ENCODE data around the gene ACTC1. TPM values are rescaled to one million over a fixed set of nuclear protein-coding genes. Genes with fewer than 3 reads are reported as not detected.

Gene ACTC1
- total RNA-seq, 1 donor from 2014 or later, result 2.4 TPM

DNA sequence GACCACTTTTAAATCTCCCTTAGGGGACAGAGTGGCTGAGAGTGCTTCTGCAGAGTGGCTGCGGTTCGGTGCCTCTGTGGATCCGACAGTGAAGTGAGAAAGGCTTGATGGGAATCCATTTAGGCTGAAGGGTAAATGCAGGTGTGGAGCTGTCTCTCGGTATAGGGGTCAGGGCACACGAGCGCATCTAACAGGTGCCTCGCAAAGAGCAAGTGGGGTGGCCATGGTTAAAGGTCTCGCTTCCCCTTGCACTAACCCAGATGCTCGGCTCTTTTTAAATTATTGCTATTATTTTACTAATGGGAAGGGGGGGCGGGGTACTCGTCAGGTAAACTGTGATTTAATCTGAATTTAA, 40.0 kb downstream of the ACTC1 start:
- TF ChIP-seq, protein P1, sequence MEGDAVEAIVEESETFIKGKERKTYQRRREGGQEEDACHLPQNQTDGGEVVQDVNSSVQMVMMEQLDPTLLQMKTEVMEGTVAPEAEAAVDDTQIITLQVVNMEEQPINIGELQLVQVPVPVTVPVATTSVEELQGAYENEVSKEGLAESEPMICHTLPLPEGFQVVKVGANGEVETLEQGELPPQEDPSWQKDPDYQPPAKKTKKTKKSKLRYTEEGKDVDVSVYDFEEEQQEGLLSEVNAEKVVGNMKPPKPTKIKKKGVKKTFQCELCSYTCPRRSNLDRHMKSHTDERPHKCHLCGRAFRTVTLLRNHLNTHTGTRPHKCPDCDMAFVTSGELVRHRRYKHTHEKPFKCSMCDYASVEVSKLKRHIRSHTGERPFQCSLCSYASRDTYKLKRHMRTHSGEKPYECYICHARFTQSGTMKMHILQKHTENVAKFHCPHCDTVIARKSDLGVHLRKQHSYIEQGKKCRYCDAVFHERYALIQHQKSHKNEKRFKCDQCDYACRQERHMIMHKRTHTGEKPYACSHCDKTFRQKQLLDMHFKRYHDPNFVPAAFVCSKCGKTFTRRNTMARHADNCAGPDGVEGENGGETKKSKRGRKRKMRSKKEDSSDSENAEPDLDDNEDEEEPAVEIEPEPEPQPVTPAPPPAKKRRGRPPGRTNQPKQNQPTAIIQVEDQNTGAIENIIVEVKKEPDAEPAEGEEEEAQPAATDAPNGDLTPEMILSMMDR (conservative IDR thresholded peaks at IDR 0.05), result no peak
- H3K36me3 Mint-ChIP-seq (ENCODE audit: low read depth), result no peaks in the 10 kb centered on the region
- peak overlapping the region; percentile 18 for H3K4me3 Mint-ChIP-seq
- H3K9me3 Mint-ChIP-seq, result no peaks in the 10 kb centered on the region
- peaks cover 16% of the 10 kb centered on the region for H3K4me1 Mint-ChIP-seq
- no peak for DNase-seq (ENCODE audit: low read depth, low spot score)
- H3K27me3 Mint-ChIP-seq (ENCODE audit: low read depth), result peaks cover 95% of the 10 kb centered on the region
- H3K27ac Mint-ChIP-seq (ENCODE audit: unreplicated experiment), result no peak overlapping the region

- no peak for DNase-seq (ENCODE audit: low read depth, low spot score)
- peak within 1 kb of the TSS; percentile 52 for H3K4me3 Mint-ChIP-seq
- H3K36me3 Mint-ChIP-seq (ENCODE audit: low read depth), result no peaks in the 10 kb centered on the region
- H3K4me1 Mint-ChIP-seq, result peaks cover 11% of the 10 kb centered on the region
- peaks cover 93% of the 10 kb centered on the region for H3K27me3 Mint-ChIP-seq (ENCODE audit: low read depth)
- no peaks in the 10 kb centered on the region for H3K9me3 Mint-ChIP-seq
- TF ChIP-seq, protein P1 (conservative IDR thresholded peaks at IDR 0.05), result no peak
- H3K27ac Mint-ChIP-seq (ENCODE audit: unreplicated experiment), result no peak within 1 kb of the TSS
Observed at GRCh38 chr15:34754674-34755418, 40.5 kb downstream of the ACTC1 start, which contains the start of gene GJD2. GJD2 (minus strand) TSS chr15:34754998; CDS start chr15:34754488, 510 bp downstream.

DNA sequence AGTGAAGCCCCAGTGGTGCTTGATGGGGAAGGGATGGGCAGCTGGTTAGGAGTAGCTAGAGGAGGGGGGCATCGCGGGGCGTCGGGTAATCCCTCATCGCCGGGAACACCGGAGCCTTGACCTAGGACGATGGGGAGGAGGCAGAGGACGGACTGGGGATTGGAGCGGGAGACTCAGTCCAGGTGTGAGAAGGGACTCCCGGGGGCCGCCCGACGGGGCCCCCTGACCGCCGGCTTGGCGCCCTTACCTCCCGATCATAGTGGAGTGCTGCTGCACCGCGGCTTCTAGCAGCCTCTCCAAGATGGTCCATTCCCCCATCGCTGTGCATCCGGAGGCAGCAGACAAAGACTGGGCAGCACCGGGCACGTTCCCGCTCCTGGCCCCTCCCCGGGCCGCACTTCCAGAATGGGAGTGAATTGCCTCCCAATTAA, 41.2 kb downstream of the ACTC1 start:
- H3K27me3 Mint-ChIP-seq (ENCODE audit: low read depth), result peaks cover 93% of the 10 kb centered on the region
- H3K4me3 Mint-ChIP-seq, result peak overlapping the region; percentile 52
- no peaks in the 10 kb centered on the region for H3K9me3 Mint-ChIP-seq
- DNase-seq (ENCODE audit: low read depth, low spot score), result no peak
- H3K27ac Mint-ChIP-seq (ENCODE audit: unreplicated experiment), result no peak overlapping the region
- H3K36me3 Mint-ChIP-seq (ENCODE audit: low read depth), result no peaks in the 10 kb centered on the region
- H3K4me1 Mint-ChIP-seq, result peaks cover 5% of the 10 kb centered on the region
- TF ChIP-seq, protein P1 (conservative IDR thresholded peaks at IDR 0.05), result no peak

DNA sequence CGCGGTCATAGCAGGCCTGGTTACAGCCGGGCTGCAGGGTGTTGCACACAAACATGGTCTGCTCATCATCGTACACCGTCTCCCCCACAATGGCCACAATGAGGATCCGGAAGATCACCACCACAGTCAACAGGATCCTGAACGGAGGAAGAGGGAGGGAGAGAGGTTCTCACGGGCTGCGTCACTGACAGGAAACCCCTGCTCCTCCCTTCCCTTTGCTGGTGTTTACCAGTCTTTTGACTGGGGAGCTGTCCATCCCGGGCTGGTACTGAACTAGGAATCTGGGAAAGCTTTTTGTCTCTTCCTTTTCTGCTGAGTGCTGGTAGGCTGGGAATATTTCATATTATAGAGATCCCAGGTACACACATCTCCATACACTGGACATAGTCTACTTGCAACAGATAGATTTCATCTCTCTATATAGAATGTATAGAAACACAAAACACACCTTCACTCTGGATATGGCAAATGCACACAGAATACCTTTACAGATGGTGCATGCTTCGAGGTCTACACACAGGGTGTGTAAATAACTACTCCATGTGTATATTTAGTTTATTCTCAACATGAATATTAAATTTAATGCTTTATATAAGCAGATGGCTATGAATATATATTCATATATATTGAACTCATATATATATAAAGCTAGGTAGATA, 42.0 kb downstream of the ACTC1 start:
- H3K9me3 Mint-ChIP-seq, result no peaks in the 10 kb centered on the region
- no peaks in the 10 kb centered on the region for H3K36me3 Mint-ChIP-seq (ENCODE audit: low read depth)
- H3K4me1 Mint-ChIP-seq, result peaks cover 4% of the 10 kb centered on the region
- peak; percentile 65 for DNase-seq (ENCODE audit: low read depth, low spot score)
- no peak overlapping the region for H3K27ac Mint-ChIP-seq (ENCODE audit: unreplicated experiment)
- TF ChIP-seq, protein P1 (conservative IDR thresholded peaks at IDR 0.05), result no peak
- peaks cover 93% of the 10 kb centered on the region for H3K27me3 Mint-ChIP-seq (ENCODE audit: low read depth)
- H3K4me3 Mint-ChIP-seq, result no peak overlapping the region

DNA sequence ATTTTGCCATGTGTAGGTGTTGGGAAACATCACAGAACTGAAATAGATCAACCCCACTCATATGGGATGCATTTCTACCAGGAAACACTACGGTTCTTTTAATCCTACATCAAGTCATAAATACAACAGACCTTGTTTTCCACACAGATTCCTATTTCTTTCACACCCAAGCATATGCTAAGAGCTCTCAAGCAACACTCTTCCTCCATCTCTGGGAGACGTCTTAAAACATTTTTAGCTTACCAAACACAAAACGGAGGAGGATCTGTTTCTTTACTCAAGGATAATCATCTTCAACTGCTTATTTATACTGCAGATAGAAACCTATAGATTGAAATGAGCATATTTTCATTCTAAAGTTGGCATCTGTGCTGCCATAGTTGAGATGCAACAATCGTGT, 45.7 kb downstream of the ACTC1 start:
- H3K9me3 Mint-ChIP-seq, result no peaks in the 10 kb centered on the region
- H3K36me3 Mint-ChIP-seq (ENCODE audit: low read depth), result no peaks in the 10 kb centered on the region
- TF ChIP-seq, protein P1 (conservative IDR thresholded peaks at IDR 0.05), result no peak
- H3K4me3 Mint-ChIP-seq, result no peak overlapping the region
- peaks cover 4% of the 10 kb centered on the region for H3K4me1 Mint-ChIP-seq
- DNase-seq (ENCODE audit: low read depth, low spot score), result no peak
- H3K27ac Mint-ChIP-seq (ENCODE audit: unreplicated experiment), result no peak overlapping the region
- H3K27me3 Mint-ChIP-seq (ENCODE audit: low read depth), result peaks cover 91% of the 10 kb centered on the region

Other genes starting within 250 kb of the ACTC1 start
- gene GOLGA8B, start 211.9 kb downstream of the ACTC1 start, total RNA-seq, result 45.9 and 52.2 TPM in 2 replicates
- 0.07 TPM in 1 of 2 replicates, not detected in the other for gene GJD2, start 40.6 kb downstream of the ACTC1 start, total RNA-seq
- gene AQR, start 174.2 kb upstream of the ACTC1 start, total RNA-seq, result 36.8 and 40.5 TPM in 2 replicates
- gene ZNF770, start 192.7 kb upstream of the ACTC1 start, total RNA-seq, result 51.0 and 53.8 TPM in 2 replicates